ENCODE results near the gene DDIT4L. TPM values are rescaled to one million over a fixed set of nuclear protein-coding genes. Genes with fewer than 3 reads are reported as not detected.

The DDIT4L gene
- polyA plus RNA-seq, 1 of the 3 experiments (the other 2 are of a cell fraction): 2.1 TPM

DNA sequence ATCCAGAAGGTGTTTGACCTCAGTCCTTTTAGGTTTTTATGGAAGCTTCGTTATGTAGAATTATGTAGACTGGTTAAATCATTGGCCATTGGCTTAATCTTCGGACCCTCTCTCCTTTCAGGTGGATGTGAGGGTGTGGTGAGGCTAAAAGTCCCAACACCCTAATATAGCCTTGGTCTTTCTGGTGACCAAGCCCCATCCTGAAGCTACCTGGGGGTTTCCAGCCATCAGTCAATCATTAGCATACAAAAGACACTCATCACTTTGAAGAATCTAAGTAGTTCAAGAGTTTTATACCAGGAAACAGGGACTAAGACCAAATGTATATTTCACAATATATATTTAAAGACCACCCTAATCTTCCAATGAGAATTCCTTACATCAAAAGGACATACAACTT, 5.5 kb downstream of the DDIT4L start:
- no peaks in the 10 kb centered on the region for H3K79me2 ChIP-seq (ENCODE audit: insufficient read depth)
- ChIA-PET POLR2A (no interaction called here), CTCF (interaction anchor here (1.3 kb wide), 1 partner anchor 17 kb away, joined by 5 read pairs; no protein-coding TSS in a partner anchor)
- H3K9me3 ChIP-seq: no peaks in the 10 kb centered on the region
- H3K4me3 ChIP-seq (ENCODE audit: low read depth in 2 of 2, low read length in 1 of 2): no peak overlapping the region
- H3K9me2 ChIP-seq: no peaks in the 10 kb centered on the region
- peaks cover 0 to 2% of the 10 kb centered on the region in 2 experiments; a peak in 1 of 4 replicates for H3K4me1 ChIP-seq (ENCODE audit: control insufficient read depth in 1 of 2, insufficient read depth in 2 of 2, low read depth in 1 of 2, low read length in 1 of 2)
- H3K9ac ChIP-seq: no peak overlapping the region
- H2AFZ ChIP-seq (ENCODE audit: low read depth): no peak overlapping the region
- no peak overlapping the region for H3K4me2 ChIP-seq
- peaks cover 0 to 2% of the 10 kb centered on the region in 2 experiments for H3K36me3 ChIP-seq (replicated peaks in 1 of 2; ENCODE audit: control insufficient read depth in 1 of 2, insufficient read depth in 2 of 2, low read length in 1 of 2)
- no peak for DNase-seq
- H4K20me1 ChIP-seq (ENCODE audit: insufficient read depth): no peaks in the 10 kb centered on the region
- TF ChIP-seq, protein P1, sequence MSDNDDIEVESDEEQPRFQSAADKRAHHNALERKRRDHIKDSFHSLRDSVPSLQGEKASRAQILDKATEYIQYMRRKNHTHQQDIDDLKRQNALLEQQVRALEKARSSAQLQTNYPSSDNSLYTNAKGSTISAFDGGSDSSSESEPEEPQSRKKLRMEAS (IDR thresholded peaks at IDR 0.05; ENCODE audit: low read depth): no peak
- no peak for TF ChIP-seq NRF1 (IDR thresholded peaks at IDR 0.05; ENCODE audit: low read depth, low read length)
- H3K27me3 ChIP-seq (ENCODE audit: insufficient read depth): no peaks in the 10 kb centered on the region
- WGBS (ENCODE audit: low lambda C conversion rate): 94% methylated on average over 2 of the region's 2 CpGs
- H3K27ac ChIP-seq (ENCODE audit: low read depth in 2 of 2, low read length in 1 of 2): no peak overlapping the region
- no peaks in the 10 kb centered on the region for H3F3A ChIP-seq (replicated peaks; ENCODE audit: insufficient read depth)

DNA sequence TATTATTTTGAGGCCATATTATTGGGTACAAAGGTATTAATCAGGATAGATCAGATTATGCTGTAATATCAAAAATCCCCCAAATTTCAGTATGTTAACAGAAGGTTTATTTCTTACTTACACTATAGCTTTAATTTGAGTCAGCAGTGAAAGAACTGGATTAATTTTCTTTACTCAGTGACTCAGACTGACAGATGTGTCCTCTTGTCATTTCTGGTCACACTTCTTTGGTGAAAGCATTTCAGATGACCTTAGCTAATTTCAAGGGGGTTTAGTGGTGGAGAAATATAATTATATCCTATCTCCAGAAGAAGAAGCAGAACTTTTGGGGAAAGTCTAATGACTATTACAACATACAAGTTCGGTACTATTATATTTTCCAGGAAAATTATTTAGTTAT, 12.4 kb downstream of the DDIT4L start:
- H3K9ac ChIP-seq: no peak overlapping the region
- no peaks in the 10 kb centered on the region for H3K36me3 ChIP-seq (replicated peaks in 1 of 2; ENCODE audit: control insufficient read depth in 1 of 2, insufficient read depth in 2 of 2, low read length in 1 of 2)
- H3F3A ChIP-seq (replicated peaks; ENCODE audit: insufficient read depth): no peaks in the 10 kb centered on the region
- no peak overlapping the region for H3K4me2 ChIP-seq
- no peaks in the 10 kb centered on the region for H3K27me3 ChIP-seq (ENCODE audit: insufficient read depth)
- DNase-seq: no peak
- no peak overlapping the region for H2AFZ ChIP-seq (ENCODE audit: low read depth)
- POLR2A ChIA-PET: no interaction called here
- CTCF ChIA-PET: no interaction called here
- no peak overlapping the region for H3K27ac ChIP-seq (ENCODE audit: low read depth in 2 of 2, low read length in 1 of 2)
- no peaks in the 10 kb centered on the region for H3K79me2 ChIP-seq (ENCODE audit: insufficient read depth)
- no peaks in the 10 kb centered on the region for H3K9me3 ChIP-seq
- WGBS (ENCODE audit: low lambda C conversion rate): 57% methylated on average over 1 of the region's 1 CpG
- H4K20me1 ChIP-seq (ENCODE audit: insufficient read depth): no peaks in the 10 kb centered on the region
- H3K4me1 ChIP-seq (ENCODE audit: control insufficient read depth in 1 of 2, insufficient read depth in 2 of 2, low read depth in 1 of 2, low read length in 1 of 2): no peaks in the 10 kb centered on the region
- no peaks in the 10 kb centered on the region for H3K9me2 ChIP-seq
- no peak overlapping the region for H3K4me3 ChIP-seq (ENCODE audit: low read depth in 2 of 2, low read length in 1 of 2)
- TF ChIP-seq FOXM1 (IDR thresholded peaks at IDR 0.05; ENCODE audit: low read depth) (no peak), CHD2 (IDR thresholded peaks at IDR 0.05; ENCODE audit: low read length, partially characterized antibody) (no peak), ELF1 (IDR thresholded peaks at IDR 0.05) (no peak), MXI1 (IDR thresholded peaks at IDR 0.05; ENCODE audit: low read depth, low read length) (no peak), NFIC (IDR thresholded peaks at IDR 0.05; ENCODE audit: borderline replicate concordance) (no peak), EP300 (IDR thresholded peaks at IDR 0.05; ENCODE audit: borderline replicate concordance in 1 of 2, low read depth in 1 of 2, low read length in 1 of 2) (no peak), MEF2A (IDR thresholded peaks at IDR 0.05; ENCODE audit: borderline replicate concordance, low read depth) (no peak), TCF12 (IDR thresholded peaks at IDR 0.05) (no peak), SMC3 (IDR thresholded peaks at IDR 0.05; ENCODE audit: low read depth, low read length) (no peak), NRF1 (IDR thresholded peaks at IDR 0.05; ENCODE audit: low read depth, low read length) (no peak)
- TF ChIP-seq, protein P2, sequence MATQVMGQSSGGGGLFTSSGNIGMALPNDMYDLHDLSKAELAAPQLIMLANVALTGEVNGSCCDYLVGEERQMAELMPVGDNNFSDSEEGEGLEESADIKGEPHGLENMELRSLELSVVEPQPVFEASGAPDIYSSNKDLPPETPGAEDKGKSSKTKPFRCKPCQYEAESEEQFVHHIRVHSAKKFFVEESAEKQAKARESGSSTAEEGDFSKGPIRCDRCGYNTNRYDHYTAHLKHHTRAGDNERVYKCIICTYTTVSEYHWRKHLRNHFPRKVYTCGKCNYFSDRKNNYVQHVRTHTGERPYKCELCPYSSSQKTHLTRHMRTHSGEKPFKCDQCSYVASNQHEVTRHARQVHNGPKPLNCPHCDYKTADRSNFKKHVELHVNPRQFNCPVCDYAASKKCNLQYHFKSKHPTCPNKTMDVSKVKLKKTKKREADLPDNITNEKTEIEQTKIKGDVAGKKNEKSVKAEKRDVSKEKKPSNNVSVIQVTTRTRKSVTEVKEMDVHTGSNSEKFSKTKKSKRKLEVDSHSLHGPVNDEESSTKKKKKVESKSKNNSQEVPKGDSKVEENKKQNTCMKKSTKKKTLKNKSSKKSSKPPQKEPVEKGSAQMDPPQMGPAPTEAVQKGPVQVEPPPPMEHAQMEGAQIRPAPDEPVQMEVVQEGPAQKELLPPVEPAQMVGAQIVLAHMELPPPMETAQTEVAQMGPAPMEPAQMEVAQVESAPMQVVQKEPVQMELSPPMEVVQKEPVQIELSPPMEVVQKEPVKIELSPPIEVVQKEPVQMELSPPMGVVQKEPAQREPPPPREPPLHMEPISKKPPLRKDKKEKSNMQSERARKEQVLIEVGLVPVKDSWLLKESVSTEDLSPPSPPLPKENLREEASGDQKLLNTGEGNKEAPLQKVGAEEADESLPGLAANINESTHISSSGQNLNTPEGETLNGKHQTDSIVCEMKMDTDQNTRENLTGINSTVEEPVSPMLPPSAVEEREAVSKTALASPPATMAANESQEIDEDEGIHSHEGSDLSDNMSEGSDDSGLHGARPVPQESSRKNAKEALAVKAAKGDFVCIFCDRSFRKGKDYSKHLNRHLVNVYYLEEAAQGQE (IDR thresholded peaks at IDR 0.05; ENCODE audit: low read depth, low read length): no peak
- TF ChIP-seq, protein P3, sequence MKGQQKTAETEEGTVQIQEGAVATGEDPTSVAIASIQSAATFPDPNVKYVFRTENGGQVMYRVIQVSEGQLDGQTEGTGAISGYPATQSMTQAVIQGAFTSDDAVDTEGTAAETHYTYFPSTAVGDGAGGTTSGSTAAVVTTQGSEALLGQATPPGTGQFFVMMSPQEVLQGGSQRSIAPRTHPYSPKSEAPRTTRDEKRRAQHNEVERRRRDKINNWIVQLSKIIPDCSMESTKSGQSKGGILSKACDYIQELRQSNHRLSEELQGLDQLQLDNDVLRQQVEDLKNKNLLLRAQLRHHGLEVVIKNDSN (IDR thresholded peaks at IDR 0.05; ENCODE audit: borderline replicate concordance, low read depth): no peak
- TF ChIP-seq, protein P4, sequence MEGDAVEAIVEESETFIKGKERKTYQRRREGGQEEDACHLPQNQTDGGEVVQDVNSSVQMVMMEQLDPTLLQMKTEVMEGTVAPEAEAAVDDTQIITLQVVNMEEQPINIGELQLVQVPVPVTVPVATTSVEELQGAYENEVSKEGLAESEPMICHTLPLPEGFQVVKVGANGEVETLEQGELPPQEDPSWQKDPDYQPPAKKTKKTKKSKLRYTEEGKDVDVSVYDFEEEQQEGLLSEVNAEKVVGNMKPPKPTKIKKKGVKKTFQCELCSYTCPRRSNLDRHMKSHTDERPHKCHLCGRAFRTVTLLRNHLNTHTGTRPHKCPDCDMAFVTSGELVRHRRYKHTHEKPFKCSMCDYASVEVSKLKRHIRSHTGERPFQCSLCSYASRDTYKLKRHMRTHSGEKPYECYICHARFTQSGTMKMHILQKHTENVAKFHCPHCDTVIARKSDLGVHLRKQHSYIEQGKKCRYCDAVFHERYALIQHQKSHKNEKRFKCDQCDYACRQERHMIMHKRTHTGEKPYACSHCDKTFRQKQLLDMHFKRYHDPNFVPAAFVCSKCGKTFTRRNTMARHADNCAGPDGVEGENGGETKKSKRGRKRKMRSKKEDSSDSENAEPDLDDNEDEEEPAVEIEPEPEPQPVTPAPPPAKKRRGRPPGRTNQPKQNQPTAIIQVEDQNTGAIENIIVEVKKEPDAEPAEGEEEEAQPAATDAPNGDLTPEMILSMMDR (IDR thresholded peaks at IDR 0.05): no peak
- TF ChIP-seq, protein P5, sequence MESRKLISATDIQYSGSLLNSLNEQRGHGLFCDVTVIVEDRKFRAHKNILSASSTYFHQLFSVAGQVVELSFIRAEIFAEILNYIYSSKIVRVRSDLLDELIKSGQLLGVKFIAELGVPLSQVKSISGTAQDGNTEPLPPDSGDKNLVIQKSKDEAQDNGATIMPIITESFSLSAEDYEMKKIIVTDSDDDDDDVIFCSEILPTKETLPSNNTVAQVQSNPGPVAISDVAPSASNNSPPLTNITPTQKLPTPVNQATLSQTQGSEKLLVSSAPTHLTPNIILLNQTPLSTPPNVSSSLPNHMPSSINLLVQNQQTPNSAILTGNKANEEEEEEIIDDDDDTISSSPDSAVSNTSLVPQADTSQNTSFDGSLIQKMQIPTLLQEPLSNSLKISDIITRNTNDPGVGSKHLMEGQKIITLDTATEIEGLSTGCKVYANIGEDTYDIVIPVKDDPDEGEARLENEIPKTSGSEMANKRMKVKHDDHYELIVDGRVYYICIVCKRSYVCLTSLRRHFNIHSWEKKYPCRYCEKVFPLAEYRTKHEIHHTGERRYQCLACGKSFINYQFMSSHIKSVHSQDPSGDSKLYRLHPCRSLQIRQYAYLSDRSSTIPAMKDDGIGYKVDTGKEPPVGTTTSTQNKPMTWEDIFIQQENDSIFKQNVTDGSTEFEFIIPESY (IDR thresholded peaks at IDR 0.05; ENCODE audit: borderline replicate concordance, low read depth): no peak
- TF ChIP-seq, protein P6, sequence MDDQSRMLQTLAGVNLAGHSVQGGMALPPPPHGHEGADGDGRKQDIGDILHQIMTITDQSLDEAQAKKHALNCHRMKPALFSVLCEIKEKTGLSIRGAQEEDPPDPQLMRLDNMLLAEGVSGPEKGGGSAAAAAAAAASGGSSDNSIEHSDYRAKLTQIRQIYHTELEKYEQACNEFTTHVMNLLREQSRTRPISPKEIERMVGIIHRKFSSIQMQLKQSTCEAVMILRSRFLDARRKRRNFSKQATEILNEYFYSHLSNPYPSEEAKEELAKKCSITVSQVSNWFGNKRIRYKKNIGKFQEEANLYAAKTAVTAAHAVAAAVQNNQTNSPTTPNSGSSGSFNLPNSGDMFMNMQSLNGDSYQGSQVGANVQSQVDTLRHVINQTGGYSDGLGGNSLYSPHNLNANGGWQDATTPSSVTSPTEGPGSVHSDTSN (IDR thresholded peaks at IDR 0.05): no peak
- TF ChIP-seq, protein P1 (IDR thresholded peaks at IDR 0.05; ENCODE audit: low read depth): no peak
